ENCODE data around the gene SH3RF1.

The SH3RF1 gene

DNA sequence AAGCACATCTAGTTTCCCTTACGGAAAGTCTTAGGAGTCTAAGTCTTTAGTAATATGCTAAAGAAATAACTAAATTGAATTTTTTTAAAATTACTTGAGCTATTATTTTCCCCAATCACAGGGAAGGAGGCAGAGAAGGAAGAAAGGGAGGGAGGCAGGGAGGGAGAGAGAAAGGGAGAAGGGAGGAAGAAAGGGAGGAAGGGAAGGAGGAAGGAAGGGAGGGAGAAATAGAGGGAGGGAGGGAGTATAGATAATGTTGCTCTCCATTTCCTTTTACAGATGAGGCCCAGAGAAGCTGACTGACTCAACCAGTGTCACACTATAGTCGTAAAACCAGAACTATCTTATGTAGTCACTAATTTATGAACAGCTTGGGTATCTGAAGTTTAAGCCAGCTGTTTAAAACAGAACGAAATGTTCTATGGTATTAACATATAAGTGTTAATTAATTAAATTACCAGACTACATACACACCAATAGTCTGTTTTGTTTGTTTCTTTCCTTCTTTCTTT lies 14.6 kb downstream of the SH3RF1 start:
- no peak overlapping the region for H3K4me3 ChIP-seq (ENCODE audit: low read depth in 1 of 2, low read length in 2 of 2)
- no peak overlapping the region for H3K4me2 ChIP-seq (ENCODE audit: insufficient read depth, low read length)
- no peak overlapping the region for H3K27ac ChIP-seq (ENCODE audit: low read length)
- no peaks in the 10 kb centered on the region for H3K9me3 ChIP-seq (ENCODE audit: insufficient read depth, low read length, severe bottlenecking)
- no peak overlapping the region for H3K9ac ChIP-seq (ENCODE audit: low read depth, low read length)
- no peaks in the 10 kb centered on the region for H4K20me1 ChIP-seq (ENCODE audit: insufficient read depth, low read length)
- ATAC-seq (ENCODE audit: insufficient read depth, low read depth) (no peak), DNase-seq (no peak)
- no peaks in the 10 kb centered on the region for H3K27me3 ChIP-seq (ENCODE audit: insufficient read depth, low read length, poor library complexity)
- no peak for TF ChIP-seq EZH2 (IDR thresholded peaks at IDR 0.05; ENCODE audit: borderline replicate concordance, low read depth, low read length, severe bottlenecking)
- TF ChIP-seq, protein P1, sequence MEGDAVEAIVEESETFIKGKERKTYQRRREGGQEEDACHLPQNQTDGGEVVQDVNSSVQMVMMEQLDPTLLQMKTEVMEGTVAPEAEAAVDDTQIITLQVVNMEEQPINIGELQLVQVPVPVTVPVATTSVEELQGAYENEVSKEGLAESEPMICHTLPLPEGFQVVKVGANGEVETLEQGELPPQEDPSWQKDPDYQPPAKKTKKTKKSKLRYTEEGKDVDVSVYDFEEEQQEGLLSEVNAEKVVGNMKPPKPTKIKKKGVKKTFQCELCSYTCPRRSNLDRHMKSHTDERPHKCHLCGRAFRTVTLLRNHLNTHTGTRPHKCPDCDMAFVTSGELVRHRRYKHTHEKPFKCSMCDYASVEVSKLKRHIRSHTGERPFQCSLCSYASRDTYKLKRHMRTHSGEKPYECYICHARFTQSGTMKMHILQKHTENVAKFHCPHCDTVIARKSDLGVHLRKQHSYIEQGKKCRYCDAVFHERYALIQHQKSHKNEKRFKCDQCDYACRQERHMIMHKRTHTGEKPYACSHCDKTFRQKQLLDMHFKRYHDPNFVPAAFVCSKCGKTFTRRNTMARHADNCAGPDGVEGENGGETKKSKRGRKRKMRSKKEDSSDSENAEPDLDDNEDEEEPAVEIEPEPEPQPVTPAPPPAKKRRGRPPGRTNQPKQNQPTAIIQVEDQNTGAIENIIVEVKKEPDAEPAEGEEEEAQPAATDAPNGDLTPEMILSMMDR (IDR thresholded peaks at IDR 0.05; ENCODE audit: borderline replicate concordance, extremely low read depth, low read length, poor library complexity, severe bottlenecking) = no peak
- H3K36me3 ChIP-seq (ENCODE audit: insufficient read depth, low read length) = no peaks in the 10 kb centered on the region
- H3K79me2 ChIP-seq (ENCODE audit: insufficient read depth, low read length) = no peaks in the 10 kb centered on the region
- H3K4me1 ChIP-seq (ENCODE audit: insufficient read depth, low read length) = no peaks in the 10 kb centered on the region; the same call in 1 of the 2 replicates
- H2AFZ ChIP-seq (ENCODE audit: low read depth, low read length) = no peak overlapping the region

DNA sequence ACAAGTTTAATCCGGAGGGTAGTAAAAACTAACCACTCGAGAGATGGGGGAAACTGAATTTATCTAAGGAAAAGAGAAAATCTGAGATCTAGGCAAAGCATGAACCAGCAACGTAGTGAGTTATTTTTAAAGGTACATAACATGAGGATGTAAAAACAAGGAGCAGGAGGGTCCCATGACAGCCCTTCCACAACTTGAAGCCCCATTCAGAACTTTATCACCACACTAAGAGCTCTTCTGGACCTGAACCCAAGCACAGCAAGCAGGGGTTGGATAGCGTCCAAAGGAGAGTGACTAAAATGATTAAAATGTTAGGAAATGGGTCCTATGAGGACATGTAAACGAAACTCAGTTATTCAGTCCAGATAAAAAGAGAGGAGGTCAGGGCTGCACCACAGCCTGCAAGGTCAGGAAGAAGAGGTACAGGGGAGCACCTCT lies 16.2 kb downstream of the SH3RF1 start:
- H3K79me2 ChIP-seq (ENCODE audit: insufficient read depth, low read length) = no peaks in the 10 kb centered on the region
- H3K4me3 ChIP-seq (ENCODE audit: low read depth in 1 of 2, low read length in 2 of 2) = no peak overlapping the region
- no peaks in the 10 kb centered on the region for H3K36me3 ChIP-seq (ENCODE audit: insufficient read depth, low read length)
- TF ChIP-seq, protein P1 (IDR thresholded peaks at IDR 0.05; ENCODE audit: borderline replicate concordance, extremely low read depth, low read length, poor library complexity, severe bottlenecking) = no peak
- no peak for TF ChIP-seq EZH2 (IDR thresholded peaks at IDR 0.05; ENCODE audit: borderline replicate concordance, low read depth, low read length, severe bottlenecking)
- no peak overlapping the region for H2AFZ ChIP-seq (ENCODE audit: low read depth, low read length)
- DNase-seq (no peak), ATAC-seq (ENCODE audit: insufficient read depth, low read depth) (no peak)
- H3K9me3 ChIP-seq (ENCODE audit: insufficient read depth, low read length, severe bottlenecking) = no peaks in the 10 kb centered on the region
- no peaks in the 10 kb centered on the region for H3K27me3 ChIP-seq (ENCODE audit: insufficient read depth, low read length, poor library complexity)
- H3K9ac ChIP-seq (ENCODE audit: low read depth, low read length) = no peak overlapping the region
- H3K27ac ChIP-seq (ENCODE audit: low read length) = no peak overlapping the region
- H3K4me2 ChIP-seq (ENCODE audit: insufficient read depth, low read length) = no peak overlapping the region
- H4K20me1 ChIP-seq (ENCODE audit: insufficient read depth, low read length) = no peaks in the 10 kb centered on the region
- H3K4me1 ChIP-seq (ENCODE audit: insufficient read depth, low read length) = no peaks in the 10 kb centered on the region

DNA sequence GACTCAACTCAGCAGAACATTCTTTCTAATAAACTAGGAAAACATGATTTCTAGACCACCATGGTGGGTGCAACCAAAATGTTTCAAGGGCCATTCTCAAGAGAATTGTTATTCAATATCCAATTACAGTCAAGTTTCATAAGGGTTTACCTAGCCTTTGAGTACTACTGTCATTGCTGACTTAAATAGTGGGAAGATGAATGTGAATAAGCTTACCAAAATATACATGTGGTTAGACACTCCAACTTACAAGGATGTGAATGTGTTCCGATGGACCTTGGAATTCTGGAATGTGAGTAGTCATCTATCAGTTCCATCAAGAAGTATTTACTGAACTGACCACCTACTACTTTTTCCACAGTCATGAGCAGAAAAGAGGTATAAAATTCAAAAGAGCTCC lies 16.9 kb downstream of the SH3RF1 start:
- no peak overlapping the region for H3K4me2 ChIP-seq (ENCODE audit: insufficient read depth, low read length)
- ATAC-seq (ENCODE audit: insufficient read depth, low read depth) = no peak
- H2AFZ ChIP-seq (ENCODE audit: low read depth, low read length) = no peak overlapping the region
- no peak overlapping the region for H3K27ac ChIP-seq (ENCODE audit: low read length)
- H4K20me1 ChIP-seq (ENCODE audit: insufficient read depth, low read length) = no peaks in the 10 kb centered on the region
- no peaks in the 10 kb centered on the region for H3K27me3 ChIP-seq (ENCODE audit: insufficient read depth, low read length, poor library complexity)
- no peak for DNase-seq
- no peak overlapping the region for H3K4me3 ChIP-seq (ENCODE audit: low read depth in 1 of 2, low read length in 2 of 2)
- H3K9me3 ChIP-seq (ENCODE audit: insufficient read depth, low read length, severe bottlenecking) = no peaks in the 10 kb centered on the region
- no peaks in the 10 kb centered on the region for H3K4me1 ChIP-seq (ENCODE audit: insufficient read depth, low read length)
- no peak overlapping the region for H3K9ac ChIP-seq (ENCODE audit: low read depth, low read length)
- no peaks in the 10 kb centered on the region for H3K79me2 ChIP-seq (ENCODE audit: insufficient read depth, low read length)
- no peak for TF ChIP-seq EZH2 (IDR thresholded peaks at IDR 0.05; ENCODE audit: borderline replicate concordance, low read depth, low read length, severe bottlenecking)
- TF ChIP-seq, protein P1 (IDR thresholded peaks at IDR 0.05; ENCODE audit: borderline replicate concordance, extremely low read depth, low read length, poor library complexity, severe bottlenecking) = no peak
- H3K36me3 ChIP-seq (ENCODE audit: insufficient read depth, low read length) = no peaks in the 10 kb centered on the region

All from DND-41 (cell line).